A549 (cell line): ENCODE measurements around the gene TTC28.

Experiments
- BHLHE40 ChIP-seq: IDR thresholded peaks from 2 replicates; pipeline ENCODE4 v1.6.1; 2012; ENCODE audit warnings: low read depth, low read length, inconsistent platforms
- EP300 ChIP-seq, 2 experiments: fragments of >200 bp; sonication (Bioruptor Twin); formaldehyde crosslinking; IDR thresholded peaks; 2 replicates in 1 of 2; 3 replicates in 1 of 2; pipeline ENCODE4 v1.6.1; 2016 to 2017
- JUN ChIP-seq, 2 experiments: fragments of >200 bp; sonication (Bioruptor Twin); formaldehyde crosslinking; IDR thresholded peaks; 2 replicates in 1 of 2; 3 replicates in 1 of 2; pipeline ENCODE4 v1.6.1; 2016 to 2017
- MYC ChIP-seq: IDR thresholded peaks from 2 replicates; pipeline ENCODE4 v1.6.1; 2012; ENCODE audit warnings: mild to moderate bottlenecking, inconsistent platforms, low read length, improper control_type of control experiment, borderline replicate concordance
- RCOR1 ChIP-seq: fragments of 150-350 bp; IDR thresholded peaks from 2 replicates; pipeline ENCODE4 v1.6.1; 2014; ENCODE audit warnings: antibody characterized with exemption, low read length, low read depth
- ZSCAN20 ChIP-seq: fragments of 250-450 bp; sonication (Bioruptor Pico); IDR thresholded peaks from 2 replicates; pipeline ENCODE4 v1.8.0; 2022; ENCODE audit warnings: mild to moderate bottlenecking, moderate library complexity
- TF ChIP-seq, protein P1 (sequence below): fragments of 200-600 bp; sonication (generic); IDR thresholded peaks from 2 replicates; pipeline ENCODE4 v1.6.1; 2016; ENCODE audit warnings: antibody characterized with exemption, mild to moderate bottlenecking, moderate library complexity
- TF ChIP-seq, protein P2 (sequence below): fragments of >200 bp; sonication (Bioruptor Twin); formaldehyde crosslinking; IDR thresholded peaks from 3 replicates; pipeline ENCODE4 v1.5.1; 2016

DNA sequence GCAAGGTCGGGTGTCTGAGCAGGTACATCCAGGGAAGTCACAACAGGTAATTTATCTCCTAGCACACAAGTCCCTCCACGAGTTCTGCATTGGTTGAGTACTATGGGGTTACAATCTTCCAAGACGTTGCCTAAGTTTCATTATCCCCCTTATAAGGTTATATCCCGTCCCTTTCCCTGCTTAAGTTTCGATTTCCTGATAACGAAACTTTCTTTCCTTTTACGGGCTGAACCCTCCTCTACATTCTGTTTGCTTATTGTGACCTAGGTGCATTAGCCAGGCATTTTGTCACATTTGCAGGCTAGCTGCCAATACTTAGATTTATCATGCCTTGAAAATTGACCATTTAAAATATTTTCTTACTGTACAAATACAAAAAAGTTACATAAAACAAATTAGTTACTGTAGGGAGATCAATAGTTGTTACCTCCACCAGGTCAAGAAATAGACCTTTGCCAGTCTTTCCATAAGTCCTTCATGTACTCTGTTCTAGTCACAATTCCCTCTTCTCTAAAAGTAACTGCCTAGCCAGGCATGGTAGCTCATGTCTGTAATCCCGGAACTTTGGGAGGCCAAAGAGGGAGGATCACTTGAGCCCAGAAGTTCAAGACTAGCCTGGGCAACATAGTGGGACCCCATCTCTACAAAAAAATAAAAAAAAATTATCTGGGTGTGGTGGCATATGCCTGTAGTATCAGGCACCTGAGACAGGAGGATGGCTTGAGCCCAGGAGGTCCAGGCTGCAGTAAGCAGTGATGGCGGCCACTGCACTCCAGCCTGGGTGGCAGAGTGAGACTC is 746.3 kb downstream of the TTC28 start:
- TF ChIP-seq, protein P1, sequence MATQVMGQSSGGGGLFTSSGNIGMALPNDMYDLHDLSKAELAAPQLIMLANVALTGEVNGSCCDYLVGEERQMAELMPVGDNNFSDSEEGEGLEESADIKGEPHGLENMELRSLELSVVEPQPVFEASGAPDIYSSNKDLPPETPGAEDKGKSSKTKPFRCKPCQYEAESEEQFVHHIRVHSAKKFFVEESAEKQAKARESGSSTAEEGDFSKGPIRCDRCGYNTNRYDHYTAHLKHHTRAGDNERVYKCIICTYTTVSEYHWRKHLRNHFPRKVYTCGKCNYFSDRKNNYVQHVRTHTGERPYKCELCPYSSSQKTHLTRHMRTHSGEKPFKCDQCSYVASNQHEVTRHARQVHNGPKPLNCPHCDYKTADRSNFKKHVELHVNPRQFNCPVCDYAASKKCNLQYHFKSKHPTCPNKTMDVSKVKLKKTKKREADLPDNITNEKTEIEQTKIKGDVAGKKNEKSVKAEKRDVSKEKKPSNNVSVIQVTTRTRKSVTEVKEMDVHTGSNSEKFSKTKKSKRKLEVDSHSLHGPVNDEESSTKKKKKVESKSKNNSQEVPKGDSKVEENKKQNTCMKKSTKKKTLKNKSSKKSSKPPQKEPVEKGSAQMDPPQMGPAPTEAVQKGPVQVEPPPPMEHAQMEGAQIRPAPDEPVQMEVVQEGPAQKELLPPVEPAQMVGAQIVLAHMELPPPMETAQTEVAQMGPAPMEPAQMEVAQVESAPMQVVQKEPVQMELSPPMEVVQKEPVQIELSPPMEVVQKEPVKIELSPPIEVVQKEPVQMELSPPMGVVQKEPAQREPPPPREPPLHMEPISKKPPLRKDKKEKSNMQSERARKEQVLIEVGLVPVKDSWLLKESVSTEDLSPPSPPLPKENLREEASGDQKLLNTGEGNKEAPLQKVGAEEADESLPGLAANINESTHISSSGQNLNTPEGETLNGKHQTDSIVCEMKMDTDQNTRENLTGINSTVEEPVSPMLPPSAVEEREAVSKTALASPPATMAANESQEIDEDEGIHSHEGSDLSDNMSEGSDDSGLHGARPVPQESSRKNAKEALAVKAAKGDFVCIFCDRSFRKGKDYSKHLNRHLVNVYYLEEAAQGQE = no peak
- TF ChIP-seq EP300 (IDR thresholded peaks at IDR 0.05) (no peak), RCOR1 (no peak), BHLHE40 (no peak), JUN (IDR thresholded peaks at IDR 0.05) (no peak), MYC (no peak), ZSCAN20 (CRISPR knock-in tag) (no peak)
- TF ChIP-seq, protein P2, sequence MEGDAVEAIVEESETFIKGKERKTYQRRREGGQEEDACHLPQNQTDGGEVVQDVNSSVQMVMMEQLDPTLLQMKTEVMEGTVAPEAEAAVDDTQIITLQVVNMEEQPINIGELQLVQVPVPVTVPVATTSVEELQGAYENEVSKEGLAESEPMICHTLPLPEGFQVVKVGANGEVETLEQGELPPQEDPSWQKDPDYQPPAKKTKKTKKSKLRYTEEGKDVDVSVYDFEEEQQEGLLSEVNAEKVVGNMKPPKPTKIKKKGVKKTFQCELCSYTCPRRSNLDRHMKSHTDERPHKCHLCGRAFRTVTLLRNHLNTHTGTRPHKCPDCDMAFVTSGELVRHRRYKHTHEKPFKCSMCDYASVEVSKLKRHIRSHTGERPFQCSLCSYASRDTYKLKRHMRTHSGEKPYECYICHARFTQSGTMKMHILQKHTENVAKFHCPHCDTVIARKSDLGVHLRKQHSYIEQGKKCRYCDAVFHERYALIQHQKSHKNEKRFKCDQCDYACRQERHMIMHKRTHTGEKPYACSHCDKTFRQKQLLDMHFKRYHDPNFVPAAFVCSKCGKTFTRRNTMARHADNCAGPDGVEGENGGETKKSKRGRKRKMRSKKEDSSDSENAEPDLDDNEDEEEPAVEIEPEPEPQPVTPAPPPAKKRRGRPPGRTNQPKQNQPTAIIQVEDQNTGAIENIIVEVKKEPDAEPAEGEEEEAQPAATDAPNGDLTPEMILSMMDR = no peak
